Lung (tissue), 12 donors: ENCODE measurements around the gene HCCS. TPM values are rescaled to one million over a fixed set of nuclear protein-coding genes. Genes with fewer than 3 reads are reported as not detected.
A peak's percentile ranks its signal among the peaks of the same experiment; 100 is the strongest.

Source experiments
- ATAC-seq: fragments of 200-7000 bp; cut with Tn5 transposase; one replicate; pipeline ENCODE4 v1.9.1; 2020; ENCODE audit warnings: moderate number of reproducible peaks; ENCODE audit not compliant: insufficient read depth, low FRiP score
- DNase-seq, 3 donors: peaks; one replicate each; pipeline ENCODE4 v3.0.0-alpha.2; 2013 to 2017
- H3K27ac ChIP-seq, 2 donors: one replicate each; pipeline ENCODE4 v1.5.1; 2013; ENCODE audit warnings: mild to moderate bottlenecking in 2 of 2, moderate library complexity in 2 of 2, control low read depth in 1 of 2, inconsistent platforms in 1 of 2, low read depth in 1 of 2, low read length in 1 of 2
- H3K27me3 ChIP-seq, 3 donors: one replicate each; pipeline ENCODE4 v1.5.1; 2013; ENCODE audit warnings: low read length in 2 of 3; ENCODE audit not compliant: control insufficient read depth in 3 of 3, insufficient read depth in 3 of 3
- H3K36me3 ChIP-seq, 4 donors: one replicate each; pipeline ENCODE4 v1.5.1; 2013; ENCODE audit warnings: low read length in 4 of 4, mild to moderate bottlenecking in 1 of 4, moderate library complexity in 1 of 4; ENCODE audit not compliant: control insufficient read depth in 4 of 4, insufficient read depth in 4 of 4
- H3K4me1 ChIP-seq, 5 donors: one replicate each; pipeline ENCODE4 v1.5.1; 2013; ENCODE audit warnings: low read length in 5 of 5, mild to moderate bottlenecking in 2 of 5, moderate library complexity in 1 of 5; ENCODE audit not compliant: control insufficient read depth in 5 of 5, insufficient read depth in 5 of 5
- H3K4me3 ChIP-seq: one replicate; pipeline ENCODE4 v1.5.1; 2013; ENCODE audit warnings: mild to moderate bottlenecking, control low read depth, moderate library complexity
- H3K9ac ChIP-seq, 2 donors: one replicate each; pipeline ENCODE4 v1.5.1; 2013; ENCODE audit warnings: low read length in 2 of 2, control low read depth in 1 of 2; ENCODE audit not compliant: insufficient read depth in 1 of 2
- H3K9me3 ChIP-seq, 4 donors: one replicate each; pipeline ENCODE4 v1.5.1; 2013; ENCODE audit warnings: low read length in 3 of 4, mild to moderate bottlenecking in 1 of 4, moderate library complexity in 1 of 4; ENCODE audit not compliant: control insufficient read depth in 4 of 4, insufficient read depth in 3 of 4
- WGBS, 2 donors: extraction: QIAGEN DNeasy Blood & Tissue Kit; methylation state at CpG; one replicate each; pipeline ENCODE4 v1.1.7; 2013; 5-methylcytosine and 5-hydroxymethylcytosine counted together
- polyA plus RNA-seq, 2 donors: library from polyadenylated mRNA; stranded (reverse); fragments of 200-250 nt; gene quantifications; one replicate each; pipeline ENCODE4 v1.2.1, GENCODE V29; 2013
- total RNA-seq, 2 donors: library from RNA; depleted of rRNA in 1 of 2; stranded (reverse); fragments of >200 nt in 1 of 2; gene quantifications; one replicate each; pipeline ENCODE4 v1.2.1, GENCODE V29; 2014 to 2021
- TF ChIP-seq, protein P1 (sequence below): IDR thresholded peaks from 2 replicates; pipeline ENCODE4 v1.5.1; 2012; ENCODE audit warnings: mild to moderate bottlenecking; ENCODE audit errors: control extremely low read depth, extremely low read depth
- donor health status: control.
- donor health status: control.
- donor health status: Bipolar disorder and iron deficiency.
- donor health status: healthy.
- donor health status: DM: yes; HTN: yes; CAD: no.

HCCS gene
- total and polyA plus RNA-seq, 4 donors = 9.0 to 21.5 (median 15.2) TPM

DNA sequence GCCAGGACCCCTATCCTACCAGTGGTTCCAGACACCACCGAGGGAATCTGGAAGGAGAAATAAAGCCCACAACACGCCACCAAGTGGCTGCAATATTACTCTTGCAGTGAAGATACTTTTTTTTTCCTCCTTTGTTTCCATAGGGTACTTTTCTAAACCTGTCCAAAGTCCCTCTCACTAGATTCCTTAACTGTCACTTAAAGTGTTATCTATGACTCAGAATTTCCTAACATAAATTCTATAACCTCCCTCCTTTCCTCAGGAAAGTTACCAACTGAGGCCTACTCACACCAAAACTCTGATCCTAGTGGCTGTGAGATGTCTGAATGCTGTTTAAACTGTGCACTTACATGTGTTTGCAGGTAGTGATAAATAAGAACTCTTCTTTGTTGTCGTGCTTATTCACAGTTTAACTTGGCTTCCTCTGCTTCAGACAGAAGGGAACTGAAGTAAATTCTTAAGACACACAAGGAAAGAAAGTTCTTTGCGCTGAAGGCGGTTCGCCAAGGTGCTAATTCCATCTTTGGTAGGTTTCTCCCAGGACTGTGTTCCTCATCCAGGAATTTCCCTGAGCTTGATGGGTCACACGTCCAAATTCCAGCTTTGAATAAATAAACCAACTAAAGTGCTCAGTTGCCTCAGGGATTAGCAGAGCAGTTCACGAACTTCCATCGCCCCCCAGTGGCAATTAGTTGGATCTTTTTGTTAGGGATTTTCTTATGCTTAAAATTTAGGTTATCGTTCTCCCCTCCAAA is 10.7 kb upstream of the HCCS start:
- Histone ChIP-seq H3K9me3 (no peaks in the 10 kb centered on the region), H3K4me3 (no peak overlapping the region), H3K27ac (no peak overlapping the region), H3K36me3 (no peaks in the 10 kb centered on the region), H3K4me1 (peaks cover 0 to 4% (median 0%) of the 10 kb centered on the region in 5 donors), H3K27me3 (peaks cover 4 to 10% (median 8%) of the 10 kb centered on the region in 3 donors), H3K9ac (no peak overlapping the region)
- ATAC-seq (no peak), DNase-seq (peak; percentile 39 to 75 (median 69))
- TF ChIP-seq, protein P1, sequence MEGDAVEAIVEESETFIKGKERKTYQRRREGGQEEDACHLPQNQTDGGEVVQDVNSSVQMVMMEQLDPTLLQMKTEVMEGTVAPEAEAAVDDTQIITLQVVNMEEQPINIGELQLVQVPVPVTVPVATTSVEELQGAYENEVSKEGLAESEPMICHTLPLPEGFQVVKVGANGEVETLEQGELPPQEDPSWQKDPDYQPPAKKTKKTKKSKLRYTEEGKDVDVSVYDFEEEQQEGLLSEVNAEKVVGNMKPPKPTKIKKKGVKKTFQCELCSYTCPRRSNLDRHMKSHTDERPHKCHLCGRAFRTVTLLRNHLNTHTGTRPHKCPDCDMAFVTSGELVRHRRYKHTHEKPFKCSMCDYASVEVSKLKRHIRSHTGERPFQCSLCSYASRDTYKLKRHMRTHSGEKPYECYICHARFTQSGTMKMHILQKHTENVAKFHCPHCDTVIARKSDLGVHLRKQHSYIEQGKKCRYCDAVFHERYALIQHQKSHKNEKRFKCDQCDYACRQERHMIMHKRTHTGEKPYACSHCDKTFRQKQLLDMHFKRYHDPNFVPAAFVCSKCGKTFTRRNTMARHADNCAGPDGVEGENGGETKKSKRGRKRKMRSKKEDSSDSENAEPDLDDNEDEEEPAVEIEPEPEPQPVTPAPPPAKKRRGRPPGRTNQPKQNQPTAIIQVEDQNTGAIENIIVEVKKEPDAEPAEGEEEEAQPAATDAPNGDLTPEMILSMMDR = no peak
- 49 to 82% methylated on average over 10 of the region's 10 CpGs for WGBS, 2 donors

DNA sequence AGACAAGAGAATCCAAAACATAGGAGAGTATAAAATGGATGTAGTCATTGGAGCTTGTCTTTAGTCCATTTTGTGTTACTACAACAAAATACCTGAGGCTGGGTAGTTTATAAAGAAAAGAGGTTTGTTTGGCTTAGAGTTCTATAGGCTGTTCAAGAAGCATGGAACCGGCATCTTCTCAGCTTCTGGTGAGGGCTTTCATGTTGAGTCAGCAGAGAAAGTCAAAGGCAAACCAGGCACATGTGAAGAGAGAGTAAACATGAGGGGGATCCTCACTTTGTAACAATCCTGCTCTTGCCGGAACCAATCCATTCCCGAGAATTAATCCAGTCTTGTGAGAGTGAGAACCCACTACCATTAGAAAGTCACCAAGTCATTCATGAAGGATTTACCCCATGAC is 8.1 kb upstream of the HCCS start:
- H3K9me3 ChIP-seq = no peaks in the 10 kb centered on the region
- no peak overlapping the region for H3K27ac ChIP-seq
- ATAC-seq = no peak
- H3K9ac ChIP-seq = no peak overlapping the region
- no peak overlapping the region for H3K4me3 ChIP-seq
- TF ChIP-seq, protein P1 = no peak
- H3K36me3 ChIP-seq = no peaks in the 10 kb centered on the region
- WGBS, 2 donors = 85 to 98% methylated on average over 3 of the region's 3 CpGs
- H3K4me1 ChIP-seq = peaks cover 0 to 4% (median 0%) of the 10 kb centered on the region in 5 donors
- no peak for DNase-seq
- H3K27me3 ChIP-seq = peaks cover 2 to 9% (median 9%) of the 10 kb centered on the region in 3 donors

DNA sequence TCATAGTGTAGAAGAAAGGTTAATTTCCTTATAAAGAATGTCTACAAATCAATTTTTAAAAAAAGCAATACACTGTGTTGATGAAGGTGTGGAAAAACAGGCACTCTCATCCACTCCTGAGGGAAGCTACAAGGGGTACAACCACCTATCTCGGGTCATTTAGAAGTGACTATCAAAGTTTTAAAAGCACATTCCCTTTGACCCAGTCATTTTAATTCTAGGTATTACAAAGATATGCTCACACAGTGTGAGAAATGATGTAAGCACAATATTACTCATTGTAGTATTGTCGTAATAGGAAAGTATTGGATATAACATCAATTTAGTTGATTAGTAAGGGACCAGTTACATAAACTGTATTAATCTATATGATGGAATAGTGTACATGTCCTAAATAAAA is 7.4 kb upstream of the HCCS start:
- Histone ChIP-seq H3K9ac (no peak overlapping the region), H3K36me3 (no peaks in the 10 kb centered on the region), H3K27me3 (peaks cover 2 to 9% (median 9%) of the 10 kb centered on the region in 3 donors), H3K4me1 (peaks cover 0 to 4% (median 0%) of the 10 kb centered on the region in 5 donors), H3K27ac (no peak overlapping the region), H3K9me3 (no peaks in the 10 kb centered on the region), H3K4me3 (no peak overlapping the region)
- no peak for ATAC-seq
- TF ChIP-seq, protein P1 = no peak
- no peak for DNase-seq
- WGBS, 2 donors = 71 to 86% methylated on average over 2 of the region's 2 CpGs
